ENCODE results near the gene MRPS15.

DNA sequence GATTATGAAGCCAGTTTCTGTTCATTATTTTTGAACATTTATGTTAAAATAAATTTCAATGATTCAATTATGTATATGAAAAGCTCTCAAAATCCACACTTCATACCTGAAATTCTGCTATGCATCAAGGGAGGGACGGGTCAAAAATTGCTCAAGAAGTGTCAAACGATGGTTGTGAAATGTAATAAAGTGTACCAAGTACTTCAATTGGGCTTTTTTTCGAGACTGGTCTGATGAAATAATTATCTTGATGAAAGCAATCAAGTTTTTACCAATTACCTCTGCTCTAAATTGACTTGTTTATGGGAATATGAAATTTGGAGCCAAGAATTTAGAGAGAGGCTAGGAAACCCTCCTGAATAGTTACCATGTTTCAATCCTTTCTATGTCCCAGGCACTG is 21.8 kb downstream of the MRPS15 start:
- TF ChIP-seq POLR2A (IDR thresholded peaks at IDR 0.05; ENCODE audit: low read depth, low read length) (no peak), POLR2AphosphoS5 (IDR thresholded peaks at IDR 0.05; ENCODE audit: low read depth, low read length) (no peak)
